ENCODE data around the gene RAET1L.
A peak's percentile ranks its signal among the peaks of the same experiment; 100 is the strongest.
"Not testable (repeated sequence)": the region's sequence is repeated elsewhere in the genome, so short reads cannot be mapped to it uniquely, and the experiment has no call there.

The RAET1L gene

DNA sequence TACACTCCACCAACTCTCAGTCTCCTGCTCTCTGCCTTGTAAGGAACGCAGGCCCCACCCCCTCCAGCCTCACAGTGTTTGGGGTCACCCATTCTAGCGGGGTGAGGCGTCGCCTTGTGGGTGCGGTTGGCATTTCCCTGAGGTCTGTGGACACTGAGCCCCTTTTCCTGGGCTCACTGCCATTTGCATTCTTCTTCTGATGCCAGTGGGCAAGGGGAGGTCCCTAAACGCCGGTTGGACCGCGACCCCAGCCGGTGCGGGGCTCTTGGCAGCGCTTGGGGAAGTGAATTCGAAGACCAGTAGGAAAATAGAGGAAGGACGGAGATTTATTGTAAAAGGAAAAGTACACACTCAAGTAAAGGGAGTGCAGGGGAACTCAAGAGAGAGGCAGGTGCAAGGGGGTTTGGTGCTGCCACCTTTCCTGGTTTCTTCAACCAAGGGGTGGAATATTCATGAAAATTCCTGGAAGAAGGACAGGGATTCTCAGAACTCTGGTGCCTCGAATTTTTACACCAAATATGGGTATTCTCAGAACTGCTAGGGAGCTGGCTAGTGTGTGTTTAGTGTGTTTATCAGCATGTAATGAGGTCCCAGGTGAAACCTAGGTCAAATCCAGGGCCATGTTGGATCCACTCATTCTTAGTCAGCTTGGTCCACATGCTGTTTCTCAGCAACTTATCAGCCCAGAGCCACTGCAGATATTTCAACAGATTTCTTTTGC lies 9.9 kb downstream of the RAET1L start:
- DNase-seq, result peak in 1 of 4 experiments; percentile 8

DNA sequence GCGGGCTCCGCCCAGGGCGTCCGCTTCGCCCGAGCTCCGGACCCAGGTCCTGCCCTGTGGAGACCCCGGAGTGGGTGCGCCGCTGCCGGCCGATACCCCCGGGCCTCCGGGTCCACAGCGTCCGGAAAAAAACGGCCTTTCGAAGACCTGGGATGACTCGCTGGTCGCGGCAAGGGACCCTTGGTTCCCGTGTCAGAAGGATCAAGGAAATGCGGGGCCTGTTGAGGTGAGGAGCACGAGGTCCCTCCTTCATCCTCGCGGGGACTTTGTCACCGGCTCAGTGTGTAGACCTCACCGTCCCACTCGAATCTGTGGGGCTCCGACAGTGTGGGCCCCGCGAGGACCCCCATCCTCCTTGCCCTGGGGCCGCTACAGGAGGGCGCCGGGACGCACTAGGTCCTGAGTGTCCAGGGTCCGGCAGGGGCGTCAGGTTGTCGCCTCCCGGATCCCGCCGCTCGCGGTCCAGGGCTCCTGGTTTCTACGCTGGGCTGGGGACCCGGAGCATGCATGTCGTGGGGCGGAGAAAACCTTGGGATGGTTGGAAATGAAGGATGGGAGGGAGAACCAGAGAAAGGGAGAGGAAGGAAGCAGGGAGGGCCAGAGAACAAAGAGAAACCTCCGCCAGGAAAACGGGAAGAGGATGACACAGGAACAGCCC lies 10.6 kb downstream of the RAET1L start:
- not testable (repeated sequence) for DNase-seq

DNA sequence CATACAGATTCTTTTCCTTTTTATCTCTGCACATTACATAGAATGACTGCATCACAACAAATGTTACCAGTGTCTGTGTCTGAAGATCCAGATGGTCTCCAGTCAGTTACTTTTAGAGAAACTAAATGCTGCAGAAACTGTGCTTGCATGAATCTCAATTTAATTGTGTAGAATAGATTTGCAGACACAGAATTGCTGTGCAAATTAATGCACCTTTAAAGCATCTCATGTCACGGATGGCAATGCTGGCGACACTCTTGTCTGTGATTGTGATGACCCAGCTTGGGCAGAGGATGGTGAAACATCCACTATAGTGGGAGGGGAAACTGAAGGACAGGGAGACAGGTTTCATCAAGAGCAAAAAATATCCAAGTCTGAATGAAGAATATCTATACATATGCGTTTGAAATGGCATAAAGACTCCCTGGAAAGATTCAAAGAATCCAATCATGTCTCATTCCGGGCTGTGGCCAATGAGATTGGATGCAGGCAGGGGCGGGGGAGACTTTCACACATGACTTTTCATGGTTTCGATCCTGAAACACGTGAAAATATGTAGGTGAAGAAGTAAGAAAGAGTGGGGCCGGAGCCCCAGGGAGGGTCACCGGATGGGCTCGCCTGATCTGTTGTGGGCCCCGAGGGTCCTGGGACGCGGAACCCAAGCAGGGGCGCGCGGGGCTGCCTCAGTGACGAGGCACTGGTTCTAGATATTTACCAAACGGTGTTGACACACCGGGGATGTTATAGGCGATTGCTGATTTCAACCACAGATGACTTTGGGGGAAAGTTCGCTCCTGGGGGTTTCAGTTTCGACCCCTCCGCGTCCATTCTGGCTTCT lies 11.3 kb downstream of the RAET1L start:
- not testable (repeated sequence) for DNase-seq

GRCh38 chr6:150012846-150013784 lies 12.2 kb downstream of the RAET1L start:
- not testable (repeated sequence) for DNase-seq

DNA sequence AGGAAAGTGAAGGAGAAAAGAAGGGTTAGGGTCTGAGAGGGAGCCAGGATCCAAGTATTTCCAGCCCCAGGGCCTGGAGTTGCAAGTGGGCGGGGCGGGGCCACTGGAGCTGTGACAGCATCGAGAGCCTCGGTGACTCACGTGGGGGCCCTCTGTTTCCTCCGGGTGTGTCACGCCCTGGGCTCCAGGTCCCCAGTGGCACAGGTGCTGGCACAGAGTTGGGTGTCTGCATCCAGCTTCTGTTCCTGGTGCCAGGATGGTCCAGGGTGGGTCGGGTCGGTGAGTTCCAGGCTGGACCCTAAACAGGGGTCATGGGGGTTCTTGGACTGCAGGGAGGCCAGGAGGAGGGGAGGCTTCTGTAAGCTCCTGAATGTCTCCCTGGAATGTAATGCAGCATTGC lies 16.7 kb downstream of the RAET1L start:
- DNase-seq, result no peak

DNA sequence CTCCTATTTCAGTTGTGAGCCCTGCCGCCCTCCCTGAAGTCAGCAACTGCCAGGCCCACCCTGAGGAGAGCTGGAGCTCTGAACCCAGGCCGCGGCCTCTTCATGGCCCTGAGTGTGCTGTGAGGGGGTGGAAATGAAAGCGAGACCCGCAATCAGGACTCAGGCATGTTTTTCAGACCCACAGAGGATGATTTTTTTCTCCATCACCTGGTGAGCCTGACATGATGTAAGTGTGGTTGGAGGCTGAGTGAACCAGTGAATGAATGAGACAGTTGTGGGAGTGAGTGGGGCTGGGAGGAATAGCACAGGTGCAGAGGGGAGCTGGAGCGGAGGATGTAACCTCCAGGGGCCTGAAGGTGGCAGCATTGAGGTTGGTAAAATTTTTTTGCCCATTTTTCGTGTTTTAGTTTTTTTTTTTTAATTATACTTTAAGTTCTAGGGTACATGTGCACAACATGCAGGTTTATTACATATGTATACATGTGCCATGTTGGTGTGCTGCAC lies 18.3 kb downstream of the RAET1L start:
- peak in 1 of 4 experiments; percentile 18 for DNase-seq

GRCh38 chr6:150005761-150006651 lies 19.3 kb downstream of the RAET1L start:
- no peak for DNase-seq

GRCh38 chr6:150004783-150005717 lies 20.3 kb downstream of the RAET1L start:
- peak; percentile 85 to 94 (median 90) for DNase-seq

GRCh38 chr6:150004101-150004782 lies 21.1 kb downstream of the RAET1L start:
- no peak for DNase-seq

GRCh38 chr6:150003599-150003998 lies 21.7 kb downstream of the RAET1L start:
- not testable (repeated sequence) for DNase-seq

- no peak for DNase-seq
Observed at GRCh38 chr6:150002710-150003109, 22.6 kb downstream of the RAET1L start.

GRCh38 chr6:150001295-150002008 lies 23.9 kb downstream of the RAET1L start:
- DNase-seq, result no peak

GRCh38 chr6:149999636-150000035 lies 25.7 kb downstream of the RAET1L start:
- no peak for DNase-seq

DNA sequence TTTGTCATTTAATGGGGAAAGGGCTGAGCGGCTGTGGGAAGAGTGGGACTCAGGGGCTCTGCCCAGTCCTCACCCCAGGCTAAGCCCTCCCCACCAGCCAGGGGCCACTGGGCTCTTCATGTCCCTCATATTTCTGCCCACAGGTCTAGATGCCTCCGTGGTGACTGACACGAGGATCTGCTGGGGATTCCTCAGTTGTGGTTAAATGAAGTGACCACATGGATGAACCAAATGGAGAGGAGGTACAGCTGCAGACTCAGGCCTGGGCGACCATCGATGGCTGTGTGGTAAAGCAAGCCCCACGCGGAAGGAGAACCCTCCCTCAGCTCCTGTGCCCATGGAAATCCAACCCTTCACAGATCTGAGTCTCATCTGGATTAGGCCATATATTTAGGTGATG lies 29.4 kb downstream of the RAET1L start:
- no peak for DNase-seq

GRCh38 chr6:149995235-149995750 lies 30.0 kb downstream of the RAET1L start:
- no peak for DNase-seq

- DNase-seq, result no peak
Observed at GRCh38 chr6:149991838-149992237, 33.5 kb downstream of the RAET1L start.

DNA sequence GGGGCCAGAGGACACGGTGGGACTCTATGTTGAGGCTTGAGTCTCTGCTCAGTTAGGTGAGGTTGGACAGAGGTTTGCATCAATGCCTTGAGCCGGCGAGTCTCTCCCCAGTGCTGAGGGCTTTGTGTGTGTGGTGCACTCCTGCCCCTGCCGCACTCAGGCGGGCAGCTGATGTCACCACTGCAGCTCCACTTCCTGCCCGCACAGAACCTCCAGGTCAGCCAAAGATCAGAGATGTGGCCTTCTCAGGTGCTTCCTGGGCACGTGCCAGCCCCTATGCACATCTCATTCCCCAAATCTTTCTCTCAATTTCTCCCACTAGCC lies 33.9 kb downstream of the RAET1L start:
- not testable (repeated sequence) for DNase-seq
